DMS153 treated with DMSO at 0.1 percent for 48 hours (cell line): Measurements from ENCODE around the gene PSPC1.
A peak's percentile ranks its signal among the peaks of the same experiment; 100 is the strongest.
"Not testable (repeated sequence)": the region's sequence is repeated elsewhere in the genome, so short reads cannot be mapped to it uniquely, and the experiment has no call there.

ENCODE experiments used
- DNase-seq: peaks from one replicate; lab custom pipeline; 2025; ENCODE audit not compliant: unreplicated experiment; lab: John Stamatoyannopoulos, UW

Gene PSPC1

GRCh38 chr13:19782727-19783682 is at the start of gene PSPC1:
TSS of gene PSPC1 (minus strand) at chr13:19782945. CDS start at chr13:19782757, 188 bp downstream.
- DNase-seq = peak; percentile 90

GRCh38 chr13:19822673-19823072 is 39.9 kb upstream of the PSPC1 start:
- DNase-seq = no peak

- DNase-seq = no peak
These were observed 35.6 kb upstream of the PSPC1 start for GRCh38 chr13:19818223-19818842.

- no peak for DNase-seq
These were observed 34.9 kb upstream of the PSPC1 start for GRCh38 chr13:19817510-19818158.

- DNase-seq = no peak
These were observed 34.4 kb upstream of the PSPC1 start for GRCh38 chr13:19817106-19817505.

- not testable (repeated sequence) for DNase-seq
These were observed 33.1 kb upstream of the PSPC1 start for GRCh38 chr13:19815842-19816241.

GRCh38 chr13:19810996-19811881 is 28.5 kb upstream of the PSPC1 start:
- no peak for DNase-seq

GRCh38 chr13:19810151-19810550 is 27.4 kb upstream of the PSPC1 start:
- DNase-seq = no peak

- DNase-seq = no peak
These were observed 23.0 kb upstream of the PSPC1 start for GRCh38 chr13:19805765-19806164.

GRCh38 chr13:19795956-19796355 is 13.2 kb upstream of the PSPC1 start:
- DNase-seq = no peak

- no peak for DNase-seq
These were observed 11.9 kb upstream of the PSPC1 start for GRCh38 chr13:19794631-19795030.

GRCh38 chr13:19791953-19792537 is 9.3 kb upstream of the PSPC1 start:
- no peak for DNase-seq

GRCh38 chr13:19782049-19782726 is 557 bp downstream of the PSPC1 start:
- DNase-seq = peak; percentile 14

- no peak for DNase-seq
These were observed 1.2 kb downstream of the PSPC1 start for GRCh38 chr13:19781526-19781925.

- DNase-seq = not testable (repeated sequence)
These were observed 1.9 kb downstream of the PSPC1 start for GRCh38 chr13:19780753-19781418.

GRCh38 chr13:19772306-19772705 is 10.4 kb downstream of the PSPC1 start:
- no peak for DNase-seq

GRCh38 chr13:19769854-19770253 is 12.9 kb downstream of the PSPC1 start:
- DNase-seq = no peak

- DNase-seq = no peak
These were observed 14.8 kb downstream of the PSPC1 start for GRCh38 chr13:19767966-19768365.

GRCh38 chr13:19766591-19766990 is 16.2 kb downstream of the PSPC1 start:
- no peak for DNase-seq
